ENCODE data around the gene LIPI. TPM values are rescaled to one million over a fixed set of nuclear protein-coding genes. Genes with fewer than 3 reads are reported as not detected.

The LIPI gene
- total RNA-seq, 1 experiment from 2014 or later, result not detected

- no peak overlapping the region for H4K8ac ChIP-seq (replicated peaks; ENCODE audit: insufficient read length, low read depth, low read length)
- no peak overlapping the region for H2AFZ ChIP-seq (ENCODE audit: low read length)
- no peak overlapping the region for H3K14ac ChIP-seq (ENCODE audit: insufficient read depth, low read length)
- no peaks in the 10 kb centered on the region for H3K79me2 ChIP-seq (ENCODE audit: insufficient read depth, low read length)
- H3K36me3 Mint-ChIP-seq (ENCODE audit: insufficient read depth in 1 of 3, low read depth in 3 of 3), result peaks cover 9 to 30% (median 24%) of the 10 kb centered on the region in 3 experiments; a peak in 6 of 7 replicates
- H3K27me3 Mint-ChIP-seq (ENCODE audit: low read depth), result no peaks in the 10 kb centered on the region
- no peak overlapping the region for H3K4me3 Mint-ChIP-seq
- WGBS (ENCODE audit: extremely low coverage, insufficient read length, low lambda C conversion rate), result no CpG with 5 or more reads among the region's 32 CpGs
- no peak overlapping the region for H3K23ac ChIP-seq (ENCODE audit: insufficient read length, low read depth, low read length)
- no peaks in the 10 kb centered on the region for H3K4me1 ChIP-seq (ENCODE audit: insufficient read depth, low read length)
- no peaks in the 10 kb centered on the region for H3K27me3 ChIP-seq (ENCODE audit: insufficient read depth, low read length)
- no peak overlapping the region for H3T11ph ChIP-seq (ENCODE audit: low read length)
- H3K79me1 ChIP-seq (ENCODE audit: insufficient read depth, low read depth, low read length, poor library complexity, severe bottlenecking), result no peaks in the 10 kb centered on the region
- H3K23me2 ChIP-seq (ENCODE audit: insufficient read length, low read depth, low read length, poor library complexity, severe bottlenecking), result no peaks in the 10 kb centered on the region
- no peak overlapping the region for H3K27ac Mint-ChIP-seq
- no peak overlapping the region for H4K91ac ChIP-seq (ENCODE audit: insufficient read length, low read depth, low read length)
- H2BK15ac ChIP-seq (ENCODE audit: low read depth, low read length), result no peak overlapping the region
- no peaks in the 10 kb centered on the region for H3K9me3 ChIP-seq (ENCODE audit: control insufficient read depth, low read depth, low read length)
- no peak overlapping the region for H2BK12ac ChIP-seq (ENCODE audit: insufficient read length, low read depth, low read length)
- DNase-seq, result no peak
- H2BK5ac ChIP-seq (ENCODE audit: insufficient read length, low read length), result no peak overlapping the region
- H3K56ac ChIP-seq (ENCODE audit: insufficient read length, low read depth, low read length), result no peak overlapping the region
- no peak overlapping the region for H2BK20ac ChIP-seq (ENCODE audit: low read depth, low read length, poor library complexity, severe bottlenecking)
- peaks cover 0 to 5% of the 10 kb centered on the region in 2 experiments; a peak in 2 of 4 replicates for H3K4me1 Mint-ChIP-seq
- no peak overlapping the region for H3K9ac ChIP-seq (ENCODE audit: extremely low read depth, insufficient read length, low read length)
- H3K4ac ChIP-seq (ENCODE audit: low read depth, low read length), result no peak overlapping the region
- H3K18ac ChIP-seq (ENCODE audit: insufficient read length, low read depth, low read length), result no peak overlapping the region
- no peak overlapping the region for H2BK120ac ChIP-seq (ENCODE audit: low read depth, low read length, poor library complexity, severe bottlenecking)
- H3K4me2 ChIP-seq (ENCODE audit: insufficient read depth, insufficient read length, low read length), result no peak overlapping the region
- no peaks in the 10 kb centered on the region for H4K20me1 ChIP-seq (ENCODE audit: control insufficient read depth, insufficient read depth, insufficient read length)
- peaks cover 66 to 85% of the 10 kb centered on the region in 2 experiments for H3K9me3 Mint-ChIP-seq
- TF ChIP-seq, protein P1, sequence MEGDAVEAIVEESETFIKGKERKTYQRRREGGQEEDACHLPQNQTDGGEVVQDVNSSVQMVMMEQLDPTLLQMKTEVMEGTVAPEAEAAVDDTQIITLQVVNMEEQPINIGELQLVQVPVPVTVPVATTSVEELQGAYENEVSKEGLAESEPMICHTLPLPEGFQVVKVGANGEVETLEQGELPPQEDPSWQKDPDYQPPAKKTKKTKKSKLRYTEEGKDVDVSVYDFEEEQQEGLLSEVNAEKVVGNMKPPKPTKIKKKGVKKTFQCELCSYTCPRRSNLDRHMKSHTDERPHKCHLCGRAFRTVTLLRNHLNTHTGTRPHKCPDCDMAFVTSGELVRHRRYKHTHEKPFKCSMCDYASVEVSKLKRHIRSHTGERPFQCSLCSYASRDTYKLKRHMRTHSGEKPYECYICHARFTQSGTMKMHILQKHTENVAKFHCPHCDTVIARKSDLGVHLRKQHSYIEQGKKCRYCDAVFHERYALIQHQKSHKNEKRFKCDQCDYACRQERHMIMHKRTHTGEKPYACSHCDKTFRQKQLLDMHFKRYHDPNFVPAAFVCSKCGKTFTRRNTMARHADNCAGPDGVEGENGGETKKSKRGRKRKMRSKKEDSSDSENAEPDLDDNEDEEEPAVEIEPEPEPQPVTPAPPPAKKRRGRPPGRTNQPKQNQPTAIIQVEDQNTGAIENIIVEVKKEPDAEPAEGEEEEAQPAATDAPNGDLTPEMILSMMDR (conservative IDR thresholded peaks at IDR 0.05), result no peak
- no peak overlapping the region for H4K5ac ChIP-seq (ENCODE audit: insufficient read length, low read depth, low read length)
- no peak overlapping the region for H2AK5ac ChIP-seq (ENCODE audit: insufficient read length, low read length)
- no peak overlapping the region for H3K27ac ChIP-seq (ENCODE audit: insufficient read length, low read depth, low read length)
Observed at GRCh38 chr21:14075346-14076142, 135.2 kb downstream of the LIPI start.
